ENCODE measurements around the gene PIP4K2A. TPM values are rescaled to one million over a fixed set of nuclear protein-coding genes. Genes with fewer than 3 reads are reported as not detected.

Gene PIP4K2A
- total and polyA plus RNA-seq, 2 of the 8 experiments (the other 6 are each of a cell fraction or from before 2014, with no cell fraction given), result 19.0 to 60.9 TPM

- TF ChIP-seq CHD7 (IDR thresholded peaks at IDR 0.05; ENCODE audit: insufficient replicate concordance, low read length), result no peak
- TF ChIP-seq YY1 (IDR thresholded peaks at IDR 0.05; ENCODE audit: low read depth, low read length), result no peak
- no peak for TF ChIP-seq CREB1 (IDR thresholded peaks at IDR 0.05)
- TF ChIP-seq SUZ12 (IDR thresholded peaks at IDR 0.05; ENCODE audit: low read length), result no peak
- no peak for TF ChIP-seq SIX5 (IDR thresholded peaks at IDR 0.05; ENCODE audit: low read depth, low read length)
- no peak for TF ChIP-seq RXRA (IDR thresholded peaks at IDR 0.05; ENCODE audit: insufficient read depth, low read depth, low read length)
- TF ChIP-seq ZNF274 (IDR thresholded peaks at IDR 0.05; ENCODE audit: borderline replicate concordance, extremely low read depth, low read length), result no peak
- no peak for TF ChIP-seq NANOG (IDR thresholded peaks at IDR 0.05; ENCODE audit: insufficient read depth, low read depth, low read length, poor library complexity, severe bottlenecking)
- no peak for TF ChIP-seq E2F6 (IDR thresholded peaks at IDR 0.05)
Measured at GRCh38 chr10:22629852-22630233, 84.5 kb downstream of the PIP4K2A start (continued).

All from H1 (cell line).